Activated gamma-delta T cell treated with Interleukin-2 at 50 U/mL for 16 hours (primary cell): Measurements from ENCODE around the gene PRAMEF14.
"Not testable (repeated sequence)": the region's sequence is repeated elsewhere in the genome, so short reads cannot be mapped to it uniquely, and the experiment has no call there.

Experiments used
- DNase-seq: peaks from one replicate; pipeline ENCODE4 v3.0.0-alpha.2; 2020

The PRAMEF14 gene

DNA sequence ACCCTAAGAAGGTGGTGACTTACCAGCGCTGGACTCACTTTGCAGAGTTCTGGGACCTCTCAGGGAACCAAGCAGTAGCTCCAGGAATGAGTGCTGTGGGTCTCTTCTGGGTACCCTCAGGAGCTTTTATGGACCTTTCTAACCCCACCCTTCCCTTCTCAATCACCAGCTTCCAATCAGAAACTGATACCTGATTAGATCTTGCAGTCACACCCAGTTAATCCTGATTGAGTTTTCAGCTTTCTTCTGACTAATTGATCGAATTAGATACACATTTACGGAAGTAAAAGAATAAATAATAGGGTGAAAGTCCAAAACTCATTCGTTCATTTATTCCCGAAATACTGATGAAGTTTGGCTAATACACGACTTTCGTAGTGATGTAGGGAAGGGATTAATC, at the start of gene PRAMEF14:
TSS of gene PRAMEF14 (minus strand) at position 101 of the 400 bp plus-strand sequence. CDS start 1,820 bp downstream, outside the sequence.
- not testable (repeated sequence) for DNase-seq

GRCh38 chr1:13395311-13395710, 48.4 kb upstream of the PRAMEF14 start:
- not testable (repeated sequence) for DNase-seq

GRCh38 chr1:13394761-13395160, 47.8 kb upstream of the PRAMEF14 start:
- not testable (repeated sequence) for DNase-seq

- DNase-seq, result not testable (repeated sequence)
Observed at GRCh38 chr1:13393004-13393403, 46.1 kb upstream of the PRAMEF14 start.

GRCh38 chr1:13389332-13389731, 42.4 kb upstream of the PRAMEF14 start, which contains the start of gene PRAMEF17:
Gene PRAMEF17 (plus strand): TSS chr1:13389632. CDS start chr1:13389658, 26 bp downstream.
- not testable (repeated sequence) for DNase-seq

DNA sequence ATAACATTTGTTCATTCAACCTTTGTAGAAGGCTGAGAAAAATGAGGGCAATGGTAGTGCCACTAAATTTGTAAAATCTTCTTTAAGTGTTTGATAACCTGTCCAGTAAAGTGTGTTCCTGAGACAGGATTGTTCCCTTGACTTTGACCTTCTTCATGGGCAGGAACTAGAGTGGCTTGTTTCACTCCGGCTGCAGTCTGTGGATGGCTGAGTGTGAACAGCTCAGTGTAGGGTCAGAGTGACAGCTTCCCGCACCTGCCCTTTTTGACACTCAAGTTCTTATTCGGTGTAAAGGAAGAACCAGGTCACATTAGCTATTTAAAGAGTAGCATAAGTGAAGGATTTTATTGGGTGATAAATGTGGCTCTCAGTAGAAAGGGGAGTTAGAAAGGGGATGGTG, 33.4 kb upstream of the PRAMEF14 start:
- DNase-seq, result not testable (repeated sequence)

DNA sequence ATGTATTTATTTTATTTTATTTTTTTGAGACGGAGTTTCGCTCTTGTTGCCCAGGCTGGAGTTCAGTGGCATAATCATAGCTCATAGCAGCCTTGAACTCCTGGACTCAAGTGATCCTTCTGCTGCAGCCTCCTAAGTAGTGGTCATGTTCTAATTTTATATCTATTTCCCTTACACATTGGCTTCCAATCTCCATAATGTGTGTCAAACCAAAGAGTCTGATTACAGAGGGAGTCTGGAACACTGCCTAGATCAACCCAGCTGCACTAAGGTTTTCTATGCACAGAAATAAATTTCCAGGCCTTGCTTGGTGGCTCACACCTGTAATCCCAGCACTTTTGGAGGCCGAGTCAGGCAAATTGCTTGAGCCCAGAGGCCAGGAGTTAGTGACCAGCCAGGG, 32.0 kb upstream of the PRAMEF14 start:
- not testable (repeated sequence) for DNase-seq

DNA sequence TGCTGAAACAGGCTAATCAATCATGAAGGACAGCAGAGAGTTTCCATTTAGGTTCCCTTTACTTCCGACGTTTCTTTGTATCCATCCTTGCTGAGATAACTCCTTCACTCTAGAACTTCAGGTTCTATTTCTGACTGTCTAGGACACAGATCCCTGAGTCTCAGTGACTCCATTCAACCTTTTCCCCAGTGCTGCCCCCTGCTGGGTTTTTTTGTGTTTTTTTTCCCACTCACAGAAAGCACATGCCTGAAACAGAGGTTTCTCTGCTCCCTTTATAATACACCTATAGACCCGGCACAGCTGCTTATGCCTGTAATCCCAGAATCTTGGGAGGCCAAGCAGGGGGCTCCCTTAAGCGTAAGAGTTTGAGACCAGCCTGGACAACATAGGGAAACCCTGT, 21.6 kb upstream of the PRAMEF14 start:
- DNase-seq, result not testable (repeated sequence)

DNA sequence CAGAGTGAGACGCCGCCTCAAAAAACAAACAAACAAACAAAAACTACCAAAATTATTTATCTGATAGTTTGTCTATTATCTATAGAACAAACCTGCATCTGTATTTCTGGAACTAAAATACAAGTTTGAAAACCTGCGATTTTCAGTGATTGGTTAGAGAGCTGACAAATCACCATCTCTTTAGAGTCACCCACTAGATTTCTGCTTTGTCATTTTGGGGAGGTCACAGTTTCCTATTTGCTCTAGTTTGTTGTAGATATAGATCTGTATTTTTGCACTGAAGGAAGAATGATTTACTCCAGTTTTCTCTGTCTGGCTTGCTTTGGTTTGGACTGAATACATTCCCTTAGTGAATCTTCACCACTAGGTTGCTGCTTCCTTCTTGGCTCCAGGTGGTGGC, 19.6 kb upstream of the PRAMEF14 start:
- not testable (repeated sequence) for DNase-seq

- DNase-seq, result not testable (repeated sequence)
Observed at GRCh38 chr1:13364928-13365327, 18.0 kb upstream of the PRAMEF14 start.

- not testable (repeated sequence) for DNase-seq
Observed at GRCh38 chr1:13362364-13362763, 15.4 kb upstream of the PRAMEF14 start.

- DNase-seq, result not testable (repeated sequence)
Observed at GRCh38 chr1:13356774-13357173, 9.8 kb upstream of the PRAMEF14 start.

DNA sequence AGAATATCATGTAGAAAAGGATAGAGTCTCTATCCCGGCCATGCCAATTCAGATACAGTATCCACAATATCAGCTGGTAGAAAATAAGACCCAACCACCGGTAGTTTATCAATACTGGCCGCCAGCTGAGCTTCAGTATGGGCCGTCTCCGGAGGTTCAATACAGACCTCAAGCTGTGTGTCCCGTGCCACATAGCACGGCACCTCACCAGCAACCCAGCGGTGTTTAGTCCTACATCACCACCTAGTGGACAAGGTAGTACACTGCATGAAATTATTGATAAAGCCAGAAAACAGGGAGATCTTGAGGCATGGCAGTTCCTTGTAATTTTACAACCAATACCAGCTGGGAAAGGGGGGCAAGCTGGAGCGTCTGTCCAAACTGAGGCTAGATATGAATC, 7.5 kb upstream of the PRAMEF14 start:
- not testable (repeated sequence) for DNase-seq

- not testable (repeated sequence) for DNase-seq
Observed at GRCh38 chr1:13353476-13353875, 6.5 kb upstream of the PRAMEF14 start.

GRCh38 chr1:13342496-13342895, 4.4 kb downstream of the PRAMEF14 start:
- not testable (repeated sequence) for DNase-seq

DNA sequence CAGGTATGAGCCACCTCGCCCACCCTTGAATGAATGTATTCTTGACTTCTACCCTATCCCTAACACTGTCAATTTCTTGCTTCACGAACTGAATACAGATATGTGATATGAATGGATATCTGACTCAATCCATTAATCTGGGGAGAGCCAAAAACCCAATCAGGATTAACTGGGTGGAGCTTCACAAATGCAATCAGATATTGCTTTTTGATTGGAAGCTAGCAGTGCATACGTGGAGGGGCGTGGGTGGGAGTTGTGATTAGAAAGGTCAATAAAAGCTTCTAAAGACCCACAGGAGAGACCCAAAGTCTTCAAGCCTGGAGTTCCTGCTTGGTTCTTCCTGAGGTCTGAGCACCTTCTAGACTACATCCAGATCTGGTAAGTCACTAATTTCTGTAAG, 31.7 kb downstream of the PRAMEF14 start, which contains the start of gene PRAMEF15:
TSS of gene PRAMEF15 (plus strand) at position 301 of the 400 bp plus-strand sequence. CDS start 2,827 bp downstream, outside the sequence.
- DNase-seq, result not testable (repeated sequence)

DNA sequence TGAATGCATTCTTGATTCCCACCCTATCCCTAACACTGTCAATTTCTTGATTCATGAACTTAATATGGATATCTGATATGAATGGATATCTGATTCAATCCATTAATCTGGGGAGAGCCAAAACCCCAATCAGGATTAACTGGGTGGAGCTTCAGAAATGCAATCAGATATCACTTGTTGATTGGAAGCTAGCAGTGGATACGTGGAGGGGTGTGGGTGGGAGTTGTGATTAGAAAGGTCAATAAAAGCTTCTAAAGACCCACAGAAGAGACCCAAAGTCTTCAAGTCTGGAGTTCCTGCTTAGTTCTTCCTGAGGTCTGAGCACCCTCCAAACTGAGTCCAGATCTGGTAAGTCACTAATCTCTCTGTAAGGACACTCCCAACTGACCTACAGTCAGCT, 43.7 kb downstream of the PRAMEF14 start, which contains the start of gene PRAMEF33:
TSS of gene PRAMEF33 (plus strand) at position 301 of the 400 bp plus-strand sequence. CDS start 2,416 bp downstream, outside the sequence.
- DNase-seq, result not testable (repeated sequence)

- not testable (repeated sequence) for DNase-seq
Observed at GRCh38 chr1:13302197-13302596, 44.7 kb downstream of the PRAMEF14 start.

DNA sequence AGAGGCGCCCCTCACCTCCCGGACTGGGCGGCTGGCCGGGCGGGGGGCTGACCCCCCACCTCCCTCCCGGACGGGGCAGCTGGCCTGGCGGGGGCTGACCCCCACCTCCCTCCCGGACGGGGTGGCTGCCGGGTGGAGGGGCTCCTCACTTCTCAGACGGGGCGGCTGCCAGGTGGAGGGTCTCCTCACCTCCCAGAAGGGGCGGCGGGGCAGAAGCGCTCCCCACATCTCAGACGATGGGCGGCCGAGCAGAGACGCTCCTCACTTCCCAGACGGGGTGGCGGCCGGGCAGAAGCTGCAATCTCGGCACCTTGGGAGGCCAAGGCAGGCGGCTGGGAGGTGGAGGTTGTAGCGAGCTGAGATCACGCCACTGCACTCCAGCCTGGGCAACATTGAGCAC, 48.2 kb downstream of the PRAMEF14 start:
- DNase-seq, result not testable (repeated sequence)

GRCh38 chr1:13297216-13297931, 49.6 kb downstream of the PRAMEF14 start:
- not testable (repeated sequence) for DNase-seq
